GM21423 (cell line): Measurements from ENCODE around the gene OARD1.
"Not testable (repeated sequence)": the region's sequence is repeated elsewhere in the genome, so short reads cannot be mapped to it uniquely, and the experiment has no call there.

Experiments used
- ATAC-seq: cut with Tn5 transposase; IDR thresholded peaks from one replicate; pipeline ENCODE4 v1.9.1; 2021; ENCODE audit warnings: mild to moderate bottlenecking, moderate library complexity; ENCODE audit not compliant: unreplicated experiment

OARD1 gene

GRCh38 chr6:41028561-41029412 lies 43.4 kb downstream of the OARD1 start:
- peak; percentile 32 for ATAC-seq

GRCh38 chr6:41027799-41028560 lies 44.2 kb downstream of the OARD1 start:
- peak; percentile 85 for ATAC-seq

- ATAC-seq = no peak
These were observed 44.9 kb downstream of the OARD1 start for GRCh38 chr6:41027241-41027640.

- no peak for ATAC-seq
These were observed 46.1 kb downstream of the OARD1 start for GRCh38 chr6:41025966-41026530.

GRCh38 chr6:41023114-41023513 lies 49.0 kb downstream of the OARD1 start:
- ATAC-seq = no peak

DNA sequence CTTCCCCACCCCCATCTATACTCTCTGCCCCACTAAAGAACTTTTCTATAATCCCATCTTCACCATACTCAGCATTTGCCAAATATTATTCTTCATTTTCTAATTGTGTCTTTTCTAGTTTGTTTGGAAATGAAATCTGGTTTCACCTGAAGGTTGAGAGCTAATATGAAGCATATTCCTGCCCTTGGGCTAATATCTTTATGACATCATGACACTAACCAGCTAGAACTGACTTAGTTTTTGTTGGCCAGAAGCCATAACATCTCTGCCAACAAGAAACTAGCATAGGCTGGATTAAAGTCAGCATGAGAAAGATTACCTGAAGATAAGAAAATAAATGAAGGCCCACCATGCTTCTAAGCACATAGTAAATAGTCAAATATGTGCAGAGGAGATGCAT lies 49.9 kb downstream of the OARD1 start:
- no peak for ATAC-seq

DNA sequence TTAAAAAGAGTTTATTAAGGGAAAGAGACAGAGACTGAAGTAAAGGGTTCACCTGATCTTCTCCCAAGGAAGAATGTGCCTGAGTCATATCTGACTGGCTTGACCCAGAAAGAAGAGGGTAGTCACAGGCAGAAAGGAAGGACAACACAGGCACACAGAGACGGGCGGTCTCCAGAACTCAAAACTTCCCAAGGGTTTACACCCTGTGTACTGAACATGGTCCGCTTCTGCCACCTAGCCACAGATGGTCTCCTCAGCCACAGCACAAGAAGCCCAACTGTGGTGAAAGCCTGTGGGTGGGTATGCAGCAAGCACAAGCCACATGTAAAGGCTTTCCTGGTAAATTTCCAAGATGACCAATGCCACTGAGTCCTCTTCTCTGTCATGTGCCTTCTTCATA lies 50.3 kb downstream of the OARD1 start:
- ATAC-seq = no peak

- ATAC-seq = no peak
These were observed 54.5 kb downstream of the OARD1 start for GRCh38 chr6:41017663-41018062.

DNA sequence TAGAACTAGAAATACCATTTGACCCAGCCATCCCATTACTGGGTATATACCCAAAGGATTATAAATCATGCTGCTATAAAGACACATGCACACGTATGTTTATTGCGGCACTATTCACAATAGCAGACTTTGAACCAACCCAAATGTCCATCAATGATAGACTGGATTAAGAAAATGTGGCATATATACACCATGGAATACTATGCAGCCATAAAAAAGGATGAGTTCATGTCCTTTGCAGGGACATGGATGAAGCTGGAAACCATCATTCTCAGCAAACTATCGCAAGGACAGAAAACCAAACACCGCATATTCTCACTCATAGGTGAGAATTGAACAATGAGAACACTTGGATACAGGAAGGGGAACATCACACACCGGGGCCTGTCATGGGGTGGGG lies 56.3 kb downstream of the OARD1 start:
- not testable (repeated sequence) for ATAC-seq

DNA sequence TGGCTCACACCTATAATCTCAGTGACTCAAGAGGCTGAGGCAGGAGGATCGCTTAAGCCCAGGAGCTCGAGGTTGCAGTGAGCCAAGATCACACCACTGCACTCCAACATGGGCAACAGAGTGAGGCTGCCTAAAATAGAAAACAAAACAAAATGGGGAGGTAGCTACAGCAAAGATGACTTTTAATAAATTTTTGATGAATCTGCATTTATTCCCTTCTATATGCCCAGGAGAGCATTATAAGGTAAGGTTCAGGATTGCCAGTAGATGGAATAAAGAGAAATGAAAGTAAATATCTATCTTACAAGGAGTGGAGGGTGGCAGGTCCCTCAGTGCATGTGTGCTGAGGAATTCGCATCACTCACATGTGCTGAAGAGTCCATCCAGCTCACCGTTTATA lies 57.4 kb downstream of the OARD1 start:
- ATAC-seq = no peak
